ENCODE results near the gene SELENBP1.
"Not testable (repeated sequence)": the region's sequence is repeated elsewhere in the genome, so short reads cannot be mapped to it uniquely, and the experiment has no call there.

The SELENBP1 gene

GRCh38 chr1:151372058-151372934 is at the start of gene SELENBP1:
Gene SELENBP1, minus strand, starts transcription at chr1:151372705. Its CDS starts 64 bp downstream, at chr1:151372641.
- DNase-seq = peak in 54 of 58 donors; percentile 3 to 76 (median 53)

DNA sequence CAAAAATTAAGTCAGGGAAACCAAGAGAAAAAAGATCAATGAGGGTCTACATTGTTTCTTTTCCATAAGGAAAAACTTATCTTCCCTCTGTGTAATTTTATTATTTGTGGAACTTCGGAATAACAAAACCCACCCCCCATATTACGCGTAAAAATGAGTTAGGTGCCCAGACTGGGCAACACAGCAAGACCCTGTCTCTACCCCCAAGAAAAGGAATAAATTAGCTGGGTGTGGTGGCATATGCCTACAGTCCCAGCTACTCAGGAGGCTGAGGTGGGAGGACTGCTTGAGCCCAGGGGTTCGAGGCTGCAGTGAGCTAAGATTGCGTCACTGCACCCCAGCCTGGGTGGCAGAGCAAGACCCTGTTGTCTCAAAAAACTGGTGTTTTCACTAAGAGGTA is 47.3 kb upstream of the SELENBP1 start:
- DNase-seq = no peak

GRCh38 chr1:151418081-151418480 is 45.6 kb upstream of the SELENBP1 start:
- no peak for DNase-seq

DNA sequence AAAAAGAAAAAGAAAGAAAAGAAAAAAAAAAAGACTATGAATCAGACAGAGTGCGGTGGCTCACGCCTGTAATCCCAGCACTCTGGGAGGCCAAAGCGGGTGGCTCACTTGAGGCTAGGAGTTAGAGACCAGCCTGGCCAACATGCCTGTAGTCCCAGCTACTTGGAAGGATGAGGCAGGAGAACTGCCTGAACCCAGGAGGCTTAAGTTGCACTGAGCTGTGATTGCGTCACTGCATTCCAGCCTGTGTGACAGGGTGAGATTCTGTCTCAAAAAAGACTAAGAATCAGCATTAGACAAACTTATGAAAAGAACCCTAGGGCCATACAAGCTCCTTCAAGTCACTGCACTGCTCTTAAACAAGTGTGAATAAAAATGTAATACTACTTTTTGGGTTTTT is 43.7 kb upstream of the SELENBP1 start:
- no peak for DNase-seq

DNA sequence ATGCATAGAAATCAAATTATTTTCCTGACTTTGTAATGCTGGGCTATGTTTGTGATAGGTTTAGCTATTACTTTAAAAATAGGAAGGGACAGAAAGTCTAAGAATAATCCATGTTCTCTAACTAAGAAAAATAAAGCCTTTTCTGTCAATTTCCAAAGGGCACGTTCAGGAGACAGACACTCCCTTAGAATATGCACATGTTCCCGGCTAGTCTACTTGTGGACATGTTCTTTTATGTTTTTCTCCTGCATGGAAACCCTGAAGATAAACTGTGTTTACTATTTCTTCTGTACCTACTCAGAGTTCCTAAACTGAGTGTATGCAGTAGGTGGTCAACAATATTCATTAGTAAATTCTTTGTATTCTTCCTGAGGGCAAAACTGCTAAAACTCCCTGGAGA is 39.4 kb upstream of the SELENBP1 start:
- DNase-seq = no peak

DNA sequence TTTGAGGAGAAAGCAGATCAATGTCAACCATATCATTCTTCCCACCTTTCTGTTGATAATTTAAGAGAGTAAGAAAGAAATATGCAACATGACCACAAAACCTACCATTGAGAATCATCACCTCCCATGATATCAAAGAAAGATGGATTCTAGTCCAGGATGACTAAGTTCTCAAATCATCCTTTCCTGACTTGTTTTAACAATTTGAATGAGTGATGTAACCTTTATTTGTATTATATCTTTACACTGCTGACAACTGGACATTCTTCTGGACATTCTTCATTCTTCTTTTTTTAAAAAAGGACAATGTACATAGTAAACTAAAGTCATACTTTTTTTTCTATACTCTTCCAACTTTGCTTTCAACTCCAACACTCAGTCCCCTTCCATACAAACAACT is 36.4 kb upstream of the SELENBP1 start:
- no peak for DNase-seq

DNA sequence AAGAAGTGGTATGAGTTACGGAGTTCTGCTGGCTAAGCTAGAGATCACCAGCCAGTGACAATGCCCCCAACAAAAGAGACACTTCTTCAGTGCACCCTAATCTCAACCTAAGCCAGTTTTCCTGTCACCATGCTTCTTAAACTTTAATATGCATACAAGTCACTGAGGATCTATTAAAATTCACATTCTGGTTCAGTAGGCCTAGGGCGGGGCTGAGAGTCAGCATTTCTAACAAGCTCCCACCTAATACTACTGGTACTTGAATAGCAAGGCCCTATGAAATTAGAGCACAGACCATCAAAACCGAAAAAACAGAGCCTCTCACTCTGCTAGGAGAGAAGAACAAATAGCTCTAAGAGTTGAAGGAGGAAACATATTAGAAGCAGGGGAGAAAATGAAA is 34.8 kb upstream of the SELENBP1 start:
- no peak for DNase-seq

DNA sequence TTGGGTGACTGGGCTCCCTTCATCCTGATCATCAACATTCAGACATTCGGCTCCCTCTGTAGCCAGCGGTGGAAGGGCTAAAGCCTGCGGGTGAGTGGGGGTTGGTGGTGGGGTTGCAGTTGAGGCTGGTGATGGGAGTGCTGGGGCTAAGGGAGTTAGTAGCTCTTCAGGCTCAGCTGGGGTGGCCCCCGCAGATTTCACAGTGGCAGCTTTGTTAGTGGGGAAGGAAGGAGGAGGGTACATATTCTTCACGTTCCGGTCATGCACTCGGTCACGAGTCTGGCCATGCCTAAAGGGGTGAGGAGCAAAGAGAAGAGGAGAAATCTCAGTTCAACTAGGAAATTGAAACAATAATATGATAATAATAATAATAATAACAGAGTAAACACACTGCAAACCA is 33.7 kb upstream of the SELENBP1 start:
- peak in 12 of 58 donors; percentile 1 to 26 (median 12) for DNase-seq

DNA sequence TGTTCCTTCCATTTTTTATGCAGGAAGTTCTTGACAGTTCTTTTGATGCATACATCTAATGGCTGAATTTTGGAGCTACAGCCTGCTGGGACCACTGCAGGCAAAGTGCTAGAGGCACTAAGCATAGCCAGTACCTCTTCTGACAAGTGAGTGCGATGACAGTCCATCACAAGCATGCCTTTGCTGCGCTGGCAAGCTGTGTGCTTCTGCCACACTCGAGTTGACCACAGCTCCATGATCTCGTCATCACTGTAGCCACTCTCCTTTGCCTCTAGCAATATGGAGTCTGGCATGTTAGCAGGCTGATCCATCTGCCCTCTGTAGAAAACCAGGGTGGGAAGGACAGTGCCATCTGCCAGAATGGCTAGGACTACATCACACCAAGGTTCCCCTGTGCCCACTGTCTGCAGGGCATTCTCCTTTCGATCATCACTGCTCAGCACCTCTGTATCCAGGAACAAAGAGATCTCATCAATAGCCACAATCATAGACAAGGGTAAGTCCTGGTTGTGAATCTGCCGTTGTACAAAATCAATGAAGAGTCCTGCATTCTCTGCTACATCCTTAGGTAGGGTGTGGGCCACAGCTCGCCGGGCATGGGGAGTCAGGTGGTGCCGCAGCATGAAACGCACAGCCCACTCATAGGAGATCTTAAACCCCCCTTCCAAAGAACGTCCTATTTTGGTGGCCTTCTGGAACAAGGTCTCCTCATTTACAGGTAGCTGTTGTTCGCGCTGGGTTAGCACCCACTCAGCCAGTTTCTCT is 32.9 kb upstream of the SELENBP1 start:
- no peak for DNase-seq

GRCh38 chr1:151403612-151404011 is 31.1 kb upstream of the SELENBP1 start:
- DNase-seq = no peak

- no peak for DNase-seq
Measured at GRCh38 chr1:151402764-151403163, 30.3 kb upstream of the SELENBP1 start.

- DNase-seq = no peak
Measured at GRCh38 chr1:151401860-151402259, 29.4 kb upstream of the SELENBP1 start.

GRCh38 chr1:151401125-151401788 is 28.8 kb upstream of the SELENBP1 start:
- DNase-seq = no peak

GRCh38 chr1:151399324-151400171 is 27.0 kb upstream of the SELENBP1 start, which contains the start of gene PSMB4:
Gene PSMB4, plus strand, starts transcription at chr1:151399573. Its CDS starts 15 bp downstream, at chr1:151399588.
- DNase-seq = peak; percentile 33 to 95 (median 82)

GRCh38 chr1:151396265-151396664 is 23.8 kb upstream of the SELENBP1 start:
- not testable (repeated sequence) for DNase-seq

- no peak for DNase-seq
Measured at GRCh38 chr1:151393583-151393982, 21.1 kb upstream of the SELENBP1 start.

GRCh38 chr1:151391079-151391563 is 18.6 kb upstream of the SELENBP1 start:
- no peak for DNase-seq

- not testable (repeated sequence) for DNase-seq
Measured at GRCh38 chr1:151390221-151391078, 17.9 kb upstream of the SELENBP1 start.

DNA sequence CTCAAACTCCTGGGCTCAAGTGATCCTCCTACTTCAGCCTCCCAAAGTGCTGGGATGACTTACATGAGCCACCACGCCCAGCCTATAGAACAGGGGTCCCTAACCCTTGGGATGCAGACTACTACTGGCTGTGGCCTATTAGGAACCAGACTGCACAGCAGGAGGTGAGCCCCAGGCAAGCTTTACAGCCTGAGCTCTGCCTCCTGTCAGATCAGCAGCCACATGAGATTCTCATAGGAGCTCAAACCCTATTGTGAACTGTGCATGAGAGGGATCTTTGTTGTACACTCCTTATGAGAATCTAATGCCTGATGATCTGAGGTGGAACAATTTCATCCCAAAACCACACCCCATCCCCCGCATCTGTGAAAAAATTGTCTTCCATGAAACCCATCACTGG is 13.5 kb upstream of the SELENBP1 start:
- no peak for DNase-seq

GRCh38 chr1:151384584-151384983 is 12.1 kb upstream of the SELENBP1 start:
- no peak for DNase-seq
